Stimulated activated CD8-positive, alpha-beta memory T cell treated with anti-CD3 and anti-CD28 coated beads, Interleukin-2, amount 100 ng/mL, for 48 hours (primary cell): Measurements from ENCODE around the gene DRG2.

ENCODE experiments used
- DNase-seq, 2 donors: peaks; one replicate each; pipeline ENCODE4 v3.0.0-alpha.2; 2020; ENCODE audit warnings: low read depth in 2 of 2

DRG2 gene, protein sequence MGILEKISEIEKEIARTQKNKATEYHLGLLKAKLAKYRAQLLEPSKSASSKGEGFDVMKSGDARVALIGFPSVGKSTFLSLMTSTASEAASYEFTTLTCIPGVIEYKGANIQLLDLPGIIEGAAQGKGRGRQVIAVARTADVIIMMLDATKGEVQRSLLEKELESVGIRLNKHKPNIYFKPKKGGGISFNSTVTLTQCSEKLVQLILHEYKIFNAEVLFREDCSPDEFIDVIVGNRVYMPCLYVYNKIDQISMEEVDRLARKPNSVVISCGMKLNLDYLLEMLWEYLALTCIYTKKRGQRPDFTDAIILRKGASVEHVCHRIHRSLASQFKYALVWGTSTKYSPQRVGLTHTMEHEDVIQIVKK

DNA sequence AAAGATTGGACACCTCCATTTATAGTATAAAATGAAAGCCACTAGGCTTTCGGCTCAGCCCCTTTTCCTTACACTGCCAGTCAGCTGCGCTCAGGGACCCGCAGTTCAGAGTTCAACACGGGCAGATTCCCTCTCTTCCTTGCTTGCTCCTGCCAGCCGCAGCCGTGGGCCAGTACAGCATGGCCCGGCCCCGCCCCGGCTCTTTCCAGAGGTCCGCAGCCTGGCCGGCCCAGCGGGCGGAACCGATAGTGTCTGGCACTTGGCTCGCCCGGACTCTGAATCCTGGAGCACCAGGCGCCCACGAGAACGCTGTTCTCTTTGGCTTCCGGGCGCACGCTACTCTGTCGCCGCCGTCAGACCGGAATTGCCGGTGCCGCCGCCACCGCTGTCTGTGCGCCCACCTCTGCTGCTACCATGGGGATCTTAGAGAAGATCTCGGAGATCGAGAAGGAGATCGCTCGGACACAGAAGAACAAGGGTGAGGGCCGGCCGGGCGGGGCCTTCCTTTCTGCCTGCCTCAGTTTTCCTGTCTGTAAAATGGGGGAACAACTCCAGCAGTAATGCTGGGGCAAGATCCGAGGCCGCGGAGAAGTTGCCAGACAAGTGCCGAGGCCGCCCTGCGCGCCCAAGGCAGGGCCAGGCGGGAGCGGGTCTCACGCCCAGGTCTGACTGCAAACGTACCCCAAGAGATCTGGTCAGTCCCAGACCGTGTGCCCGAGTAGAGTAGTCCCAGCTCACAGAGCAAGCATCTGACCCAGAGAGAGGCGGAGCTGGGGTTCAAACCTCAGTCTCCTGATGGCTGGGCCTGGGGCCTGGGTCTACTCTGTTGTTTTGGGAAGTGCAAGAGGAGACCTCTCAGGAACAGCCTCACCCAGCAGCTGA, at the start of gene DRG2:
DRG2 (plus strand) TSS at position 339 of the 882 bp plus-strand sequence; CDS start at position 415, 76 bp downstream.
- peak; percentile 83 to 87 for DNase-seq

GRCh38 chr17:18038149-18038850, 49.4 kb upstream of the DRG2 start:
- DNase-seq: no peak

DNA sequence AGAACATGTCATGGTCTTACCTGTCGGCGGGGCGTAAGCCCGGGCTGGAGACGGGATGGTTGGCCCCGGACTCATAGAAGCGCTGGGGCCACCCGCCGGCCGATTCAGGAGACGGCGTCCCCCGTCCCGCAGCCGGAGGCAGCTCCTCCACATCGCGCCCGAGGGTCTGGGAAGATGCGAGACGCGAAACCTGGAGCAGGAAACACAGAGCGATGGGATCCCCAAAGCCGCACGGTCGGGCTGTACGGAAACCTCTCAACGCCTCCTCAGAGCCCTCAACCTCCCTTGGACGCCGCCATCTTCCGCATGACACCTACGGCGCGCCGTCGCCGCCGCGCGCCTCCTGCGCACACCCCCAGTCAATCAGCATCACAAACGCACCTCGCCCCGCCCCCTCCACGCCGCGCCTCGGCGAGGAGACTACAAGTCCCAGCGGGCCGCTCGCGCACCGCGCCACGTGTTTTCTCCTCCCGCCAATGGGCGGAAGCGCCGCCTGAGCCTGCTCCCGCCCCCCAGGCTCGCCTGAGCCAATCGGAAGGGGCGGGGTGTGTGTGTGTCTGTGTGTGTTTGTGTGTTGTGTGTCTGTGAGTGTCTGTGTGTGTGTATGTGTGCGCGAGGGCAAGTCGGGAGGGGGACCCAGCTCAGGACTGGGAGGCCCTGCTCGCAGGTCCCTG, 48.8 kb upstream of the DRG2 start, which contains the start of the genes ATPAF2 and GID4:
ATPAF2 (minus strand) TSS at position 308 of the 674 bp plus-strand sequence; CDS start at position 153, 155 bp downstream.
GID4 (plus strand) TSS at position 548 of the 674 bp plus-strand sequence; CDS start at position 605, 57 bp downstream.
- DNase-seq: peak; percentile 100

- peak; percentile 23 to 28 for DNase-seq
Measured at GRCh38 chr17:18039535-18040260, 48.0 kb upstream of the DRG2 start.

DNA sequence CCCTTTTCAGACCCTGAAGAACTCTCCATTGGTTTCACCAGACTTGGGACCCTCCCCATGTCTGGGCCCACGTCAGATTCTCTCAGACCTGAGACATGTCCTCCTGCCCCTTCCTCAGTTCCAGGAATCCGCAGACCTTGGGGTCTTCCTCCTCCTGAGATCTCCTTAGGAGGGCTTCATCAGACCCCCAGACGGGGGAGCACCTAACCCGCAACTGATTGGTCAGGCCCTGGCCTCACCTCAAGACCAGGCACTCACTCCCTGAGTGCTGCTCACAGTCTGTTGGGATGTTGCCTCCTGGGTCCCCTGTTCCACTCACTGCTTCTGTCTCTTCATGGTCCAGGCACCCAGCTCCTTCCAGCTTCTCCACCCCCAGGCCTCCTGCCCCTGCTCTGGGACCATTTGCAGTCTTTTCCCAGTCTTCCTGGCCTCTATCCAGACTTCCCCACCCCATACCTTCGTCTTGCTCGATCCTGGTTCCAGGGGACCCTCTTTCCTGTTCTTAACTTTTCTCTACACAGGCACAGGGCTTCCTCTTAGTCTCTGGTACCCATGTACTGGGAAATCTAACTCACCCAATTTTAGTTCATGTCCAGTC, 47.4 kb upstream of the DRG2 start:
- DNase-seq: no peak

DNA sequence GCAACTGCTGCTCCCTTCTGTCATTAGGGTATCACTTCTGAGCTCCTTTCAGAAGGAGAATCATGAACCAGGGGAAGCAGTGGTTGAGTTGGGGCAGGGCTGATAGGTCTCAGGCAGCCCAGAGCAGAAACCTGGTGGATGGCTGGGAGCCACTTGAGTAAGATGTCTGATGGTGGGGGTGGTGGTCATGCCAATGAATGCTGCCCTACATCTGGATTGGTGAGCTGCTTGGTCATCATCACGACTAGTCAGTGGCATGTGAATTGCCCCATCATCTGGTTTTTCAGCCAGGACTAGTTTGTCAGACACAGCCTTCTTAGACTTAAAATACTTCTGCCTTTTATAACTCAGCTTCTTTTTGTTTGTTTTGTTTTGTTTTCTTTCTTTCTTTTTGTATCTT, 46.0 kb upstream of the DRG2 start:
- no peak for DNase-seq

DNA sequence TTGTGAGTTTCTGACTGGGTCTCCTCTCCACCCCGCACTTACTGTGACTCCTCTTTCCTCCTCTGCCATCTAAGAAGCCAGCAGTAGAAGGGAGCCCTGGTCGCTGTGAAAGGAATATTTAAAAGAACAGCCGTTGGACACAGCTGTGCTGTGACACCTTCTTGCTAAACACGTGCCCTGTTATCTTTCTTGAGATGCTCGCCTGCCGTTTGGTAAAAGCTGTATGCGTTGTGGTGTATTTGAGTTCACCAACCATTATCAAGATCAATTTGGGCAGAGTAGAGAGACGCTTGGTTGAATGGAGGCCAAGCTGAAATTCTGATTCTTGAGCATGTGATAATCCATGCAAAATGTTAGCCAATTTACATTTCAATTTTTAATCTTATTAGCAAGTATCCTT, 44.8 kb upstream of the DRG2 start:
- no peak for DNase-seq

DNA sequence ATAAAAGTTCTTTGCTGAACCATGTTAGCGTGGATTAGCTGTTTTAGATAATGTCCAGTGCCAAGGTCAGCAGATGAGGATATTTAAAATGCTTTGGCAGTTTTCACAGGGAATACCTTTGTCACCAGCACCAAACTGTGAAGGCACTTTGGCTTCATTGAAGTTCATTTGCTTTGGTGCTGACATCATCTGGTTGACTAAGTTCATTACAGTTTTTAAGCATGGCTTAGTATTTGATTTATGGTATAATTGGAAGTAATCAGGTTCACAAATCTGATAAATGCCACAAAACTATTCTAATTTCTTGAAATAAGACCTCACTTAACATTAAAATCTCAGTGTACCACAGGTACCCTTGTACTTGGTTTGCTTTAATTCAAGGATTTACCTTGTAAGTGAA, 44.3 kb upstream of the DRG2 start:
- no peak for DNase-seq

DNA sequence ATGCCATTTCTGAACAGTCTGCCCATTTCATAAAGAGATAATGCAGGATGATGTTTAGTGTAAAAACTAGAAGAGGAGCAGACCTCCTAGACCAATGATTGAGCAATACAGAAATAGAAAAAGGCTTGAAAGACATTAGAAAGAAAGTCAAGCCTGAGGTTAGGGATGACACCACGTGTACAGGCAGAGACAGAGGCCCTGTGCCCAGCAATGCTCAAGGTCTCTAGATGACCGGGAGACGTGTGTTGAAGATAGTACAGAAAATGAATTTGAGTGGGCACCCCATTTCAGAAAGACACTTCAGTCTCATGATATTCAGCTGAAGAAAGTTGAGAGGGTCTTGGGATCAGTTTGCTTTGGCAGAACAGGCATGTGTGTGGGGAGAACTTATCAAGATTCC, 43.1 kb upstream of the DRG2 start:
- no peak for DNase-seq

DNA sequence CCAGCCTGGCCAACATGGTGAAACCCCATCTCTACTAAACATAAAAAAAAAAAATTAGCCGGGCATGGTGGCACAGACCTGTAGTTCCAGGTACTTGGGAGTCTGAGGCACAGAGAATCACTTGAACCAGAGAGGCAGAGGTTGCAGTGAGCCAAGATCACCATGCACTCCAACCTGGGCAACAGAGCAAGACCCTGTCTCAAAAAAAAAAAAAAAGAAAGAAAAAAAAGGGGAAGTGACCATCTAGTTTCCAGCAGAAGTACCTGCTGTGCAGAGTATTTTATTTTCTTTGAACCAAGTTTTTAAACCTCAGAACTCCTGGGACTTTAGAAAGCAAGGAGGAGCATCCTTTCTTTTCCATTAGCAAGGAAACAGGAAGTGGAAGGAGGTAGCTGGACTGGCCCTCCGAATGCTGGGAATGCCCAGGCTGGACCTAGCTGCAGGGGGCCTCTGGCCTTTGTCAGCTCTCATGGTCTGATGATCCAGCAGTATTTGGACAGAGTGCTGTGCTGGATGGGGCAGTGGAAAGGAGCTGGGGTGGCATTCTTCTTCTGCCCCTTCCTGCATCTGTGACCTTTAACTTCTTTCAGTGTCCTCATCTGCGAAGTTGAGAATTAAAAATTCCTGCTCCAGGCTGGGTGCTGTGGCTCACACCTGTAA, 41.9 kb upstream of the DRG2 start:
- no peak for DNase-seq

GRCh38 chr17:18055597-18055996, 32.2 kb upstream of the DRG2 start:
- no peak for DNase-seq

GRCh38 chr17:18056214-18056613, 31.5 kb upstream of the DRG2 start:
- DNase-seq: no peak

DNA sequence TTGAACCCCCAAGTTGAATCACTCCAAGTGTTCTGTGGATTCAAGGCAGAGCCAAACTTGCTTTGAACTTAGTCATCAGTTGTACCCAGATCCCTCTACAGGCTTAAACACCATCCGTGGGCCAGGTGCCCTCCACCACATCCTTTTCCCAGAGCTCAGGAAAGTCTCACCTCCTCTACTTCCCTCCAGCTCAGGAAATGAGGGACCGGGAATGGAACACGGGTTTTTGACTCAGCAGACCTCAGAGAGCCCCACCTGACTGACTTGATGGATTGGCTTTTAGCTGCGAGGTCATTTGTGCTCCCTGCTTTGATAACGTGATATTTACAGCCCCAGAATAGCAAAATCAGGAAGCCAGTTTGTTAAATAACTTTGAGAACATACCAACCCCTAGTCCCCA, 28.5 kb upstream of the DRG2 start:
- DNase-seq: no peak

DNA sequence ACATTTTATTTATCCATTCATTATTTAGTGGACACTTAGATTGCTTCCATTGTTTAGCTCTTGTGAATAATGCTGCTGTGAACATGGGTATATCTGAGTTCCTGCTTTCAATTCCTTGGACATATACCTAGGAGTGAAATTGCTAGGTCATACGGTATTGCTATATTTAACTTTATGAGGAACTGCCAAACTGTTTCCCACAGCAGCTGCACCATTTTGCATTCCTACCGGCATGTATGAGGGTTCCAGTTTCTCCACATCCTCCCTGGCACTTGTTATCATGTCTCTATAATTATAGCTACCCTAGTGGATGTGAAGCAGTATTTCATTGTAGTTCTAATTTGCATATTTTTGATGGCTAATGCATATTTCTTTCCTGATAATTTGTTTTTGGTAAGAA, 23.7 kb upstream of the DRG2 start:
- DNase-seq: no peak

GRCh38 chr17:18065546-18065945, 22.2 kb upstream of the DRG2 start:
- no peak for DNase-seq

- DNase-seq: no peak
Measured at GRCh38 chr17:18066866-18067265, 20.9 kb upstream of the DRG2 start.

- no peak for DNase-seq
Measured at GRCh38 chr17:18069101-18069500, 18.6 kb upstream of the DRG2 start.

GRCh38 chr17:18070861-18071340, 16.8 kb upstream of the DRG2 start:
- DNase-seq: no peak

- DNase-seq: no peak
Measured at GRCh38 chr17:18071751-18072150, 16.0 kb upstream of the DRG2 start.
